Panc1 (cell line): ENCODE measurements around the gene PRPF38B. TPM values are rescaled to one million over a fixed set of nuclear protein-coding genes. Genes with fewer than 3 reads are reported as not detected.

ENCODE experiments used
- ATAC-seq: fragments of 200-7000 bp; cut with Tn5 transposase; 2 replicates; pipeline ENCODE4 v1.9.1; 2020; ENCODE audit warnings: mild to moderate bottlenecking, moderate library complexity
- BruUV-seq: library from RNA; stranded (reverse); fragments of 400-500 nt; replicated peaks from 2 replicates; lab custom pipeline; 2021; lab: Mats Ljungman, UMichigan
- CTCF ChIA-PET: fragments of 300-600 bp; sonication (Branson Sonifier 250); formaldehyde crosslinking; loops from one replicate; lab custom pipeline; 2022; ENCODE audit warnings: antibody characterized with exemption; lab: Charles Lee
- POLR2A ChIA-PET: fragments of 300-600 bp; sonication (Branson Sonifier 250); formaldehyde crosslinking; loops from one replicate; lab custom pipeline; 2022; ENCODE audit warnings: antibody characterized with exemption; lab: Charles Lee
- DNase-seq: peaks from one replicate; pipeline ENCODE4 v3.0.0-alpha.2; 2010; ENCODE audit warnings: low read depth, low spot score
- H3K27ac ChIP-seq: 2 replicates; pipeline ENCODE4 v1.5.1; 2011; ENCODE audit warnings: mild to moderate bottlenecking, low read length, inconsistent platforms
- H3K27me3 ChIP-seq: fragments of 200-500 bp; sonication (Bioruptor generic); 2 replicates; pipeline ENCODE4 v1.6.0; 2014; ENCODE audit warnings: low read length, inconsistent platforms; ENCODE audit not compliant: control insufficient read depth, insufficient read depth
- H3K36me3 ChIP-seq: fragments of 200-500 bp; sonication (Bioruptor generic); 2 replicates; pipeline ENCODE4 v1.5.1; 2014; ENCODE audit warnings: inconsistent platforms, mild to moderate bottlenecking, low read length, moderate library complexity; ENCODE audit not compliant: control insufficient read depth, insufficient read depth
- H3K4me1 ChIP-seq: 2 replicates; pipeline ENCODE4 v1.5.1; 2011; ENCODE audit warnings: inconsistent platforms, mild to moderate bottlenecking, low read length, moderate library complexity; ENCODE audit not compliant: control insufficient read depth, insufficient read depth
- H3K4me3 ChIP-seq, 2 experiments: 2 replicates each; pipeline ENCODE4 v1.5.1; 2011 to 2012; ENCODE audit warnings: low read depth in 2 of 2, low read length in 2 of 2, mild to moderate bottlenecking in 2 of 2, inconsistent platforms in 1 of 2, moderate library complexity in 1 of 2
- H3K9me3 ChIP-seq: fragments of 200-500 bp; sonication (Bioruptor generic); 2 replicates; pipeline ENCODE4 v1.5.1; 2014; ENCODE audit warnings: low read depth, mild to moderate bottlenecking, inconsistent platforms, low read length, moderate library complexity; ENCODE audit not compliant: control insufficient read depth, insufficient read depth
- POLR2AphosphoS5 ChIP-seq: IDR thresholded peaks from 2 replicates; pipeline ENCODE4 v1.6.1; 2012; ENCODE audit warnings: mild to moderate bottlenecking, low read depth, low read length, moderate library complexity
- SIN3A ChIP-seq: IDR thresholded peaks from 2 replicates; pipeline ENCODE4 v1.6.1; 2012; ENCODE audit warnings: low read depth, mild to moderate bottlenecking, low read length, moderate library complexity, borderline replicate concordance; ENCODE audit not compliant: insufficient read depth
- TCF7L2 ChIP-seq: IDR thresholded peaks from 2 replicates; pipeline ENCODE4 v1.6.1; 2011; ENCODE audit warnings: mild to moderate bottlenecking, low read depth, low read length, inconsistent platforms
- in situ Hi-C: cut with HindIII; loops from 2 replicates; pipeline ENCODE4 v1.10.0; 2016; ENCODE audit warnings: low sequenced_read_pairs, low pct_unique_long_range_greater_than_20kb
- intact Hi-C: fragments of 100-400 bp; cut with micrococcal nuclease; formaldehyde crosslinking; loops from one replicate; pipeline ENCODE4 v1.10.0; 2022; ENCODE audit not compliant: unreplicated experiment
- total RNA-seq: library from RNA; stranded (reverse); gene quantifications from one replicate; pipeline ENCODE4 v1.2.1, GENCODE V29; 2021; ENCODE audit not compliant: unreplicated experiment
- TF ChIP-seq, protein P1 (sequence below): fragments of 450-650 bp; IDR thresholded peaks from 2 replicates; pipeline ENCODE4 v1.5.1; 2017; ENCODE audit warnings: mild to moderate bottlenecking
- TF ChIP-seq, protein P2 (sequence below), 2 experiments: IDR thresholded peaks; 2 replicates each; pipeline ENCODE4 v1.6.1; 2011 to 2012; ENCODE audit warnings: low read depth in 2 of 2, control low read depth in 1 of 2, low read length in 1 of 2, mild to moderate bottlenecking in 1 of 2, moderate library complexity in 1 of 2; ENCODE audit not compliant: insufficient read depth in 1 of 2

Gene PRPF38B
- total RNA-seq, 1 experiment from 2014 or later: 31.7 TPM

DNA sequence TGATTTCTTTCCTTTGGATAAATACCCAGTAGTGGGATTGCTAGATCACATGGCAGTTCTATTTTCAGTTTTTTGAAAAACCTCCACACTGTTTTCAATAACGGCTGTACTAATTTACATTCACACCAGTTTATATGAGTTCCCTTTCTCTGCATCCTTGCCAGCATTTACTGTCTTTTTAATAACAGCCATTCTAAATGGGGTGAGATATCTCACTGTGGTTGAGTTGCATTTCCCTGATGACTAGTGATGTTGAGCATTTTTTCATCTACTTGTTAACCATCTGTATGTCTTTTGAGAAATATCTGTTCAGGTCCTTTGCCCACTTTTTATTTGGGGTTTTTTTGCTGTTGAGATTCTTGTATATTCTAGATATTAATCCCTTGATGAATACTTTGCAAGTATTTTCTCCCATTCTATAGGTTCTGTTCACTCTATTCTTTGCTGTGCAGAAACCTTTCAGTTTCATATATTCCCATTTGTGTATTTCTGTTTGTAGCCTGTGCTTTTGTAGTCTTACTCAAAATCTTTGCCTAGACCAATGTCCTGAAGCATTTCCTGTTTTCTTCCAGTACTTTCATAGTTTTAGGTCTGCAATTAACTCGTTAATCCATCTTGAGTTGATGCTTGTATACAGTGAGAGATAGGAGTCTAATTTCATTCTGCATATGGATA lies 38.5 kb upstream of the PRPF38B start:
- H3K27ac ChIP-seq: no peak overlapping the region
- no peaks in the 10 kb centered on the region for H3K4me1 ChIP-seq
- no peaks in the 10 kb centered on the region for H3K27me3 ChIP-seq
- ChIA-PET POLR2A (no interaction called here), CTCF (no interaction called here)
- 0 out of 2 replicates have a peak, but pooled peaks cover 2% of the 10 kb centered on the region for H3K36me3 ChIP-seq
- TF ChIP-seq POLR2AphosphoS5: no peak
- TF ChIP-seq, protein P1, sequence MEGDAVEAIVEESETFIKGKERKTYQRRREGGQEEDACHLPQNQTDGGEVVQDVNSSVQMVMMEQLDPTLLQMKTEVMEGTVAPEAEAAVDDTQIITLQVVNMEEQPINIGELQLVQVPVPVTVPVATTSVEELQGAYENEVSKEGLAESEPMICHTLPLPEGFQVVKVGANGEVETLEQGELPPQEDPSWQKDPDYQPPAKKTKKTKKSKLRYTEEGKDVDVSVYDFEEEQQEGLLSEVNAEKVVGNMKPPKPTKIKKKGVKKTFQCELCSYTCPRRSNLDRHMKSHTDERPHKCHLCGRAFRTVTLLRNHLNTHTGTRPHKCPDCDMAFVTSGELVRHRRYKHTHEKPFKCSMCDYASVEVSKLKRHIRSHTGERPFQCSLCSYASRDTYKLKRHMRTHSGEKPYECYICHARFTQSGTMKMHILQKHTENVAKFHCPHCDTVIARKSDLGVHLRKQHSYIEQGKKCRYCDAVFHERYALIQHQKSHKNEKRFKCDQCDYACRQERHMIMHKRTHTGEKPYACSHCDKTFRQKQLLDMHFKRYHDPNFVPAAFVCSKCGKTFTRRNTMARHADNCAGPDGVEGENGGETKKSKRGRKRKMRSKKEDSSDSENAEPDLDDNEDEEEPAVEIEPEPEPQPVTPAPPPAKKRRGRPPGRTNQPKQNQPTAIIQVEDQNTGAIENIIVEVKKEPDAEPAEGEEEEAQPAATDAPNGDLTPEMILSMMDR: no peak
- TF ChIP-seq SIN3A: no peak
- TF ChIP-seq, protein P2, sequence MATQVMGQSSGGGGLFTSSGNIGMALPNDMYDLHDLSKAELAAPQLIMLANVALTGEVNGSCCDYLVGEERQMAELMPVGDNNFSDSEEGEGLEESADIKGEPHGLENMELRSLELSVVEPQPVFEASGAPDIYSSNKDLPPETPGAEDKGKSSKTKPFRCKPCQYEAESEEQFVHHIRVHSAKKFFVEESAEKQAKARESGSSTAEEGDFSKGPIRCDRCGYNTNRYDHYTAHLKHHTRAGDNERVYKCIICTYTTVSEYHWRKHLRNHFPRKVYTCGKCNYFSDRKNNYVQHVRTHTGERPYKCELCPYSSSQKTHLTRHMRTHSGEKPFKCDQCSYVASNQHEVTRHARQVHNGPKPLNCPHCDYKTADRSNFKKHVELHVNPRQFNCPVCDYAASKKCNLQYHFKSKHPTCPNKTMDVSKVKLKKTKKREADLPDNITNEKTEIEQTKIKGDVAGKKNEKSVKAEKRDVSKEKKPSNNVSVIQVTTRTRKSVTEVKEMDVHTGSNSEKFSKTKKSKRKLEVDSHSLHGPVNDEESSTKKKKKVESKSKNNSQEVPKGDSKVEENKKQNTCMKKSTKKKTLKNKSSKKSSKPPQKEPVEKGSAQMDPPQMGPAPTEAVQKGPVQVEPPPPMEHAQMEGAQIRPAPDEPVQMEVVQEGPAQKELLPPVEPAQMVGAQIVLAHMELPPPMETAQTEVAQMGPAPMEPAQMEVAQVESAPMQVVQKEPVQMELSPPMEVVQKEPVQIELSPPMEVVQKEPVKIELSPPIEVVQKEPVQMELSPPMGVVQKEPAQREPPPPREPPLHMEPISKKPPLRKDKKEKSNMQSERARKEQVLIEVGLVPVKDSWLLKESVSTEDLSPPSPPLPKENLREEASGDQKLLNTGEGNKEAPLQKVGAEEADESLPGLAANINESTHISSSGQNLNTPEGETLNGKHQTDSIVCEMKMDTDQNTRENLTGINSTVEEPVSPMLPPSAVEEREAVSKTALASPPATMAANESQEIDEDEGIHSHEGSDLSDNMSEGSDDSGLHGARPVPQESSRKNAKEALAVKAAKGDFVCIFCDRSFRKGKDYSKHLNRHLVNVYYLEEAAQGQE (IDR thresholded peaks at IDR 0.05; ENCODE audit: insufficient read depth in 1 of 2, low read depth in 2 of 2, low read length in 1 of 2): no peak
- no peak for TF ChIP-seq TCF7L2
- DNase-seq (no peak), ATAC-seq (no peak)
- H3K4me3 ChIP-seq: no peak overlapping the region
- intact Hi-C loops (no loop called here), in situ Hi-C loops (no loop called here)
- no TSS peak for BruUV-seq
- H3K9me3 ChIP-seq: no peaks in the 10 kb centered on the region

DNA sequence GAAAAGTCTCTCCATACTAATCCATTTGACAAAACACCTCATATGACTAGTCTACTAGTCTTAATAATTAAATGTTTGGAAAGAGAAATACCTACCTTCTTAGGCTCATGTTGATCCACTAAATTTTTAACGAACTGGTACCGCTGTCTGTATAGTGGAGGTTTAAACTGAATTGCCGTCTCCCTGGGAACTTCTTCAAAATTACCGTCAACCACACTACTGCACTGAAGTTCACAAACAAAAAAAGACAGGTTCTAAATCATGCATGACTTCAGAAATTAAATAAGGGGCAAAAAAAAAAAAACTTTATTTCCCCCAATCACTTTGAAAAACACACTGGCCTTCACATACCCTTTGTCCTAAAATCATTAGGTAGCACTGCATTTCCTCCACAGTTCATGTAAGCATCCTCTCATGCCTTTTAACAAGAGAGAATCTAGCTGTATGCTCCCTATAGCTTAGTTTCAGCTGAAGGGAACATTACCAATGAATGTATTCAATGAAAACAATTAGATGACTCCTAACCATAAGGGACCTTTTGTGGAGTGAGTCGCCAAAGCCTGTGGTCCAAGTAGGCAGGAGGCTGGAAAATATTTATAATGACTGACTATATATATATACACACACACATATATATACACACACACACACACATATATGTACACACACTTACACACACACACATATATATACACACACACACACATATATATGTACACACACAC lies 34.6 kb upstream of the PRPF38B start:
- no TSS peak for BruUV-seq
- ChIA-PET CTCF (no interaction called here), POLR2A (no interaction called here)
- 0 out of 2 replicates have a peak, but pooled peaks cover 2% of the 10 kb centered on the region for H3K36me3 ChIP-seq
- intact Hi-C loops: no loop called here
- no peaks in the 10 kb centered on the region for H3K9me3 ChIP-seq
- H3K27ac ChIP-seq: no peak overlapping the region
- no peaks in the 10 kb centered on the region for H3K27me3 ChIP-seq
- peaks cover 3% of the 10 kb centered on the region; the same call in 1 of the 2 replicates for H3K4me1 ChIP-seq
- no peak for DNase-seq
- no peak overlapping the region for H3K4me3 ChIP-seq
- TF ChIP-seq SIN3A (no peak), TCF7L2 (no peak), POLR2AphosphoS5 (no peak)
- TF ChIP-seq, protein P1: no peak
- TF ChIP-seq, protein P2 (IDR thresholded peaks at IDR 0.05; ENCODE audit: insufficient read depth in 1 of 2, low read depth in 2 of 2, low read length in 1 of 2): no peak
- in situ Hi-C loops: no loop called here
- ATAC-seq: no peak
